HUES48 (cell line): ENCODE data around the gene PICK1.

Source experiments
- H3K27ac ChIP-seq: one replicate; pipeline ENCODE4 v1.7.0; 2013; ENCODE audit warnings: low read depth, low read length, inconsistent platforms
- H3K27me3 ChIP-seq: 2 replicates; pipeline ENCODE4 v1.6.1; 2013; ENCODE audit warnings: mild to moderate bottlenecking, low read length; ENCODE audit not compliant: control insufficient read depth, insufficient read depth
- H3K36me3 ChIP-seq: 2 replicates; pipeline ENCODE4 v1.6.1; 2013; ENCODE audit warnings: low read length; ENCODE audit not compliant: control insufficient read depth, insufficient read depth
- H3K4me1 ChIP-seq: 2 replicates; pipeline ENCODE4 v1.6.1; 2013; ENCODE audit warnings: mild to moderate bottlenecking, low read length; ENCODE audit not compliant: control insufficient read depth, insufficient read depth
- H3K4me3 ChIP-seq: 2 replicates; pipeline ENCODE4 v1.5.1; 2013; ENCODE audit warnings: mild to moderate bottlenecking, low read depth, low read length
- H3K9ac ChIP-seq: 2 replicates; pipeline ENCODE4 v1.6.1; 2013; ENCODE audit warnings: mild to moderate bottlenecking, low read depth, low read length, moderate library complexity
- H3K9me3 ChIP-seq: 2 replicates; pipeline ENCODE4 v1.6.1; 2013; ENCODE audit warnings: low read length; ENCODE audit not compliant: control insufficient read depth, insufficient read depth

The PICK1 gene

GRCh38 chr22:38107692-38108515 is 50.7 kb downstream of the PICK1 start:
- Histone ChIP-seq H3K27ac (no peak overlapping the region), H3K9ac (no peak overlapping the region), H3K36me3 (no peaks in the 10 kb centered on the region)

GRCh38 chr22:38108561-38109319 is 51.5 kb downstream of the PICK1 start:
- Histone ChIP-seq H3K27ac (no peak overlapping the region), H3K4me3 (no peak overlapping the region), H3K9me3 (no peaks in the 10 kb centered on the region), H3K36me3 (no peaks in the 10 kb centered on the region), H3K9ac (no peak overlapping the region), H3K4me1 (no peaks in the 10 kb centered on the region), H3K27me3 (peaks cover 3% of the 10 kb centered on the region; the same call in 1 of the 2 replicates)

More at GRCh38 chr22:38107692-38108515, 50.7 kb downstream of the PICK1 start:
- no peak overlapping the region for H3K4me3 ChIP-seq
- H3K4me1 ChIP-seq, result no peaks in the 10 kb centered on the region
- H3K27me3 ChIP-seq, result peaks cover 3% of the 10 kb centered on the region; the same call in 1 of the 2 replicates
- no peaks in the 10 kb centered on the region for H3K9me3 ChIP-seq

GRCh38 chr22:38109371-38110001 is 52.3 kb downstream of the PICK1 start:
- H3K36me3 ChIP-seq, result no peaks in the 10 kb centered on the region
- no peak overlapping the region for H3K27ac ChIP-seq
- H3K4me1 ChIP-seq, result no peaks in the 10 kb centered on the region
- H3K27me3 ChIP-seq, result peaks cover 3% of the 10 kb centered on the region; the same call in 1 of the 2 replicates
- H3K9me3 ChIP-seq, result no peaks in the 10 kb centered on the region
- no peak overlapping the region for H3K4me3 ChIP-seq
- no peak overlapping the region for H3K9ac ChIP-seq

DNA sequence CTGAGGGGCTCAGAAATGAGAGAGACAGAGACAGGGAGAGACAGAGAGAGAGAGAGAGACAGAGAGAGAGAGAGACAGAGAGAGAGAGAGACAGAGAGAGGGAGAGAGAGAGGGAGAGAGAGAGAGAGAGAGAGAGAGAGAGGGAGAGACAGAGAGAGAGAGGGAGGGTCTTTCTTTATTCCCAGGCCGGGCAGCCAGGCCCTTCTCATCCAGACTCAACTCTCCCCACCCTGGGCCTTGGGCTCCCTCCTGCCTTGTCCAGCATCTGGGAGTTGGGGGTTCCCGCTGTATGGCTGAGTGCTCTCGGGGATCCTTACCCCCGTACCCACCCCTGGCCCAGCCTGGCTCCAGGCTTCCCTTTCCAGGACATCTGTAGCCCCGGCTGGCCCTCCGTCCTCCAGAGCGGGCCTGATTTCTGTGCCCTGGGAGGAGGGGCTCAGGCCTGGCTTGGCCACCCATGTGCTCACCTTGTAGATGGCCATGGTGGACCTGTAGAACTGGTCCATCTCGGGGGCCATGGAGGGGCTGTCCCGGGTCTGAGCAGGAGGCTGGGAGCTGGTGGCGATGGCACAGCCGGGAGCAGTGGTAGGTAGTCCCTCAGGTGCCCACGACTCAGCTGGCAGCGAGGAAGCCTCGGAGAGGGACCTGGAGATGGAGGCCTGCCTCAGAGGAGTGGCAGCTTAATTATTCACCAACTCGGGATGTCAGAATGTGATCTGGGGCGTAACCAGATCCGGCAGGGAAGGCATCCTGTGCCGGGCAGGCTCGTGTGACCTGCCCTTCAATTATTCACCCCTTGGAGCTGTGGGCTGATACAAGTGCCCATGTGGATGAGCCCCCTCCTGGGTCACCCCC is 53.0 kb downstream of the PICK1 start, which contains the start of gene BAIAP2L2:
TSS of gene BAIAP2L2 (minus strand) at position 677 of the 855 bp plus-strand sequence. CDS start at position 518, 159 bp downstream.
- H3K9ac ChIP-seq, result no peak within 1 kb of the TSS

GRCh38 chr22:38110863-38111852 is 54.0 kb downstream of the PICK1 start:
- H3K9ac ChIP-seq, result no peak overlapping the region
- peaks cover 3% of the 10 kb centered on the region; the same call in 1 of the 2 replicates for H3K27me3 ChIP-seq
- no peaks in the 10 kb centered on the region for H3K4me1 ChIP-seq
- no peak overlapping the region for H3K27ac ChIP-seq
- no peak overlapping the region for H3K4me3 ChIP-seq
- no peaks in the 10 kb centered on the region for H3K36me3 ChIP-seq
- no peaks in the 10 kb centered on the region for H3K9me3 ChIP-seq

More for the DNA sequence above, 53.0 kb downstream of the PICK1 start, which contains the start of gene BAIAP2L2:
- Histone ChIP-seq H3K4me3 (no peak within 1 kb of the TSS), H3K27ac (no peak within 1 kb of the TSS), H3K9me3 (no peaks in the 10 kb centered on the region), H3K27me3 (peaks cover 3% of the 10 kb centered on the region; the same call in 1 of the 2 replicates), H3K4me1 (no peaks in the 10 kb centered on the region), H3K36me3 (no peaks in the 10 kb centered on the region)

GRCh38 chr22:38111925-38112355 is 54.7 kb downstream of the PICK1 start:
- Histone ChIP-seq H3K9ac (no peak overlapping the region), H3K36me3 (no peaks in the 10 kb centered on the region), H3K9me3 (no peaks in the 10 kb centered on the region), H3K27me3 (peaks cover 3% of the 10 kb centered on the region; the same call in 1 of the 2 replicates), H3K4me1 (no peaks in the 10 kb centered on the region), H3K27ac (no peak overlapping the region), H3K4me3 (no peak overlapping the region)

- Histone ChIP-seq H3K9ac (no peak overlapping the region), H3K9me3 (no peaks in the 10 kb centered on the region), H3K36me3 (no peaks in the 10 kb centered on the region), H3K27me3 (peaks cover 3% of the 10 kb centered on the region; the same call in 1 of the 2 replicates), H3K27ac (no peak overlapping the region), H3K4me1 (no peaks in the 10 kb centered on the region), H3K4me3 (no peak overlapping the region)
Measured at GRCh38 chr22:38112381-38112780, 55.2 kb downstream of the PICK1 start.

GRCh38 chr22:38114484-38115398 is 57.5 kb downstream of the PICK1 start:
- Histone ChIP-seq H3K9me3 (no peaks in the 10 kb centered on the region), H3K27ac (no peak overlapping the region), H3K4me3 (no peak overlapping the region), H3K4me1 (no peaks in the 10 kb centered on the region), H3K36me3 (no peaks in the 10 kb centered on the region), H3K9ac (no peak overlapping the region), H3K27me3 (peaks cover 2% of the 10 kb centered on the region; the same call in 1 of the 2 replicates)
